Measurements from ENCODE around the gene PTTG2. TPM values are rescaled to one million over a fixed set of nuclear protein-coding genes. Genes with fewer than 3 reads are reported as not detected.

Gene PTTG2
- total RNA-seq, 6 experiments from 2014 or later = 0.32 TPM; not detected in 5

GRCh38 chr4:37990731-37991245 is 30.6 kb downstream of the PTTG2 start:
- Histone ChIP-seq H3K9me3 (no peaks in the 10 kb centered on the region), H3K27me3 (no peaks in the 10 kb centered on the region), H3K4me3 (no peak overlapping the region), H3K27ac (peak overlapping the region in 1 of 3 donors; percentile 41), H3K4me1 (no peaks in the 10 kb centered on the region), H3K36me3 (no peaks in the 10 kb centered on the region)
- intact Hi-C loops (cut with DNase I) = no loop called here
- WGBS (ENCODE audit: insufficient coverage, low coverage, low lambda C conversion rate, missing lambda C conversion rate) = 82% methylated on average over 5 of the region's 5 CpGs
- no peak for DNase-seq
- TF ChIP-seq CTCF (IDR thresholded peaks at IDR 0.05) = no peak
- no peak for ATAC-seq

DNA sequence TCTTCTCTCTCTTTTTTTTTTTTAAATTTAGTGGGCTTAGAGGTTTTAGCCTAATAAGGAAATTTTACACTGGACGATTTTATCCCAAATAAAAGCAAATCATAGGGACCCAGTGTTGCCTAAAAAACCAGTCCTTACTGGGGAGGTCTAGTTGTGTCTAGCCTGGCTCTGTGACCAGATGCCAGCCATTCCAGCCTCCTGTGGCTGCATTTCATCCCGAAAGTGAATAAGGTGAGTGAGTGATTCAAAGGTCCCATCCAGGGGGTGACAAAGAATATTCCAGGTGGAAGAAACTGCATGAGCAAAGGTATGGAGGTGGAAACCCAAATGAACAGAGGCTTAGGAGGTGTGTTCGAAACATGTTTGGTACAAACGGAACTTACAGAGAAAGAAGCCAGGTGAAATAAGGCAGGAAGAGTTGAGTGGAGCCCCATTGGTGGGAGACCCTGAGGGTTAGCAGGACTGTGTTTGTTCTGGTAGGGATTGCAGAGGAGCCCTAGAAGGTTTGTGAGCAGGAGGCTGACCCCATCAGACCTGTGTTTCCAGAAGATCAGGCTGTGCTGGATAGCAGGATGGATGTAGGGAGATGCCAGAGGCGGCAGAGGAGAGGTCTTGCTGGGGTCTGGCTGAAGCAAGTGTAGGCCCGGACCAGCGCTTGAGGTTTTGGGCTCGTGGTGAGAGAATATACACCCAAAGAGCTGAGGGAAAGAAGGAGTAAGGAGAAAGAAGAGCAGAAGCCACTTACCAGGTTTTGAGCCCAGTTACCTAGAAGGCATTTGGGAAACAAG is 31.6 kb downstream of the PTTG2 start:
- H3K27ac ChIP-seq = no peak overlapping the region
- TF ChIP-seq POLR2A (IDR thresholded peaks at IDR 0.05) (no peak), CTCF (IDR thresholded peaks at IDR 0.05) (no peak)
- ATAC-seq = no peak

DNA sequence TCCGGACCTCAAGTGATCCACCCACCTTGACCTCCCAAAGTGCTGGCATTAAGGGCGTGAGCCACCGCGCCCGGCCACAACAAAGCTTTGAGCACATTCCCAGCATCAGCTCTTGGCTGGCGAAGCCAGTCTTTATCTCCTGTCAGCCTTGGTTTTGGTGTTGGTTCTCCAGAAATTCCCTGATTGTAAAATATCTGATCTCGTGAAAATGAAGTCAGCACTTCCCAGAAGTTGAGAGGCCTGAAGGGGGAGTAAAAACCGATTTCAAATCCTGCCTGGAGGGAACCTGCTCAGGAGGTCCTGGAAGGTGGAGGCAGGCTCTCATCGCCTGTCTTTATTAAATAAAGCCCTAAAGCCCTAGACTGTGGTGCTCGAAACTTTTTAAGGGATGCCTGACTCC is 33.6 kb downstream of the PTTG2 start:
- Histone ChIP-seq H3K27me3 (no peaks in the 10 kb centered on the region), H3K9me3 (no peaks in the 10 kb centered on the region), H3K4me1 (no peaks in the 10 kb centered on the region), H3K4me3 (no peak overlapping the region), H3K36me3 (no peaks in the 10 kb centered on the region), H3K27ac (no peak overlapping the region)
- TF ChIP-seq POLR2A (IDR thresholded peaks at IDR 0.05) (no peak), CTCF (IDR thresholded peaks at IDR 0.05) (no peak)
- WGBS (ENCODE audit: insufficient coverage, low coverage, low lambda C conversion rate, missing lambda C conversion rate) = 88% methylated on average over 8 of the region's 10 CpGs
- intact Hi-C loops (cut with DNase I) = no loop called here
- no peak for ATAC-seq
- no peak for DNase-seq

More for the DNA sequence above, 31.6 kb downstream of the PTTG2 start:
- DNase-seq = no peak
- Histone ChIP-seq H3K36me3 (no peaks in the 10 kb centered on the region), H3K4me3 (no peak overlapping the region), H3K4me1 (no peaks in the 10 kb centered on the region), H3K9me3 (no peaks in the 10 kb centered on the region), H3K27me3 (no peaks in the 10 kb centered on the region)
- intact Hi-C loops (cut with DNase I) = no loop called here
- WGBS (ENCODE audit: insufficient coverage, low coverage, low lambda C conversion rate, missing lambda C conversion rate) = 88% methylated on average over 8 of the region's 8 CpGs

DNA sequence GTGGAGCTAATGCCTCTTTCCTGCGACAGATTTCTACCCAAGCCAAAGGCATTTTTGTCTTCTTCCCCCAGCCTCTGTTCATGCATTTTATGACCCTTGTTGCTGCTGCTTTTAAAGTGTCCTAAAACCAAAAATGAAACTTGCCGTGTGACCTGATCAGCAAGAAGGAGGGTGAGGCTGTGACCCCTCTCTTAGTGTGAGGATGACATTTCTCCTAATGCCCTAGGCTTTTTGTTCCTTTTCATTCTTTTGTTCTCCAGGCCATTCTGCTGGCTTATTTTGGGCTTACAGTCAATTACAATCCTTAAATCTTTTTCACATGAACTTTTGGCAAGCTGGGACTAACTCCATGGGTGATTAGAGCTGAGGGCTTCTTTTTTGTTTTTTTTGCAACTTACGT is 34.4 kb downstream of the PTTG2 start:
- DNase-seq (no peak), ATAC-seq (peak in 2 of 4 donors; percentile 13 to 44)
- no peaks in the 10 kb centered on the region for H3K36me3 ChIP-seq
- no peaks in the 10 kb centered on the region for H3K4me1 ChIP-seq
- H3K27ac ChIP-seq = no peak overlapping the region
- TF ChIP-seq CTCF (IDR thresholded peaks at IDR 0.05) = no peak
- TF ChIP-seq POLR2A (IDR thresholded peaks at IDR 0.05) = no peak
- H3K4me3 ChIP-seq = no peak overlapping the region
- intact Hi-C loops (cut with DNase I) = no loop called here
- 49% methylated on average over 3 of the region's 3 CpGs for WGBS (ENCODE audit: insufficient coverage, low coverage, low lambda C conversion rate, missing lambda C conversion rate)
- no peaks in the 10 kb centered on the region for H3K9me3 ChIP-seq
- H3K27me3 ChIP-seq = no peaks in the 10 kb centered on the region
